D721Med (cell line): ENCODE measurements around the gene HOXD10.

ENCODE experiments used
- DNase-seq: peaks from one replicate; pipeline ENCODE4 v3.0.0; 2011; ENCODE audit warnings: low spot score; ENCODE audit not compliant: insufficient read length
- FAIRE-seq: peaks from 2 replicates; lab custom pipeline; 2011; peaks lifted over from hg19 to GRCh38; lab: Jason Lieb, UNC
- CTCF ChIP-seq: IDR thresholded peaks from 2 replicates; pipeline ENCODE4 v1.5.1; 2012; ENCODE audit warnings: mild to moderate bottlenecking, control low read depth; ENCODE audit not compliant: insufficient read depth; ENCODE audit errors: missing control alignments

HOXD10 gene

GRCh38 chr2:176096986-176097819 is 19.4 kb upstream of the HOXD10 start:
- TF ChIP-seq CTCF: peak; percentile 81
- peak; percentile 68 for DNase-seq
- no peak for FAIRE-seq

- FAIRE-seq: no peak
- TF ChIP-seq CTCF: no peak
- DNase-seq: no peak
These were observed 18.7 kb upstream of the HOXD10 start for GRCh38 chr2:176097820-176098365.

- no peak for DNase-seq
- no peak for TF ChIP-seq CTCF
- no peak for FAIRE-seq
These were observed 18.0 kb upstream of the HOXD10 start for GRCh38 chr2:176098366-176099158.

GRCh38 chr2:176099159-176099727 is 17.3 kb upstream of the HOXD10 start:
- TF ChIP-seq CTCF: no peak
- no peak for FAIRE-seq
- DNase-seq: no peak

- FAIRE-seq (no peak), DNase-seq (no peak)
- no peak for TF ChIP-seq CTCF
These were observed 16.6 kb upstream of the HOXD10 start, which contains the start of gene HOXD12 for GRCh38 chr2:176099728-176100546. Gene HOXD12 (plus strand): TSS chr2:176099795. CDS start chr2:176099802, 7 bp downstream.

- FAIRE-seq: no peak
These were observed 15.9 kb upstream of the HOXD10 start for GRCh38 chr2:176100547-176101140.

More at GRCh38 chr2:176100547-176101140, 15.9 kb upstream of the HOXD10 start:
- TF ChIP-seq CTCF: no peak
- no peak for DNase-seq
